ENCODE data around the gene PYCARD. TPM values are rescaled to one million over a fixed set of nuclear protein-coding genes. Genes with fewer than 3 reads are reported as not detected.

The PYCARD gene
- total and polyA plus RNA-seq, 9 of the 15 experiments (the other 6 are each of a cell fraction or from before 2014, with no cell fraction given): 1.3 to 28.4 (median 6.0) TPM

DNA sequence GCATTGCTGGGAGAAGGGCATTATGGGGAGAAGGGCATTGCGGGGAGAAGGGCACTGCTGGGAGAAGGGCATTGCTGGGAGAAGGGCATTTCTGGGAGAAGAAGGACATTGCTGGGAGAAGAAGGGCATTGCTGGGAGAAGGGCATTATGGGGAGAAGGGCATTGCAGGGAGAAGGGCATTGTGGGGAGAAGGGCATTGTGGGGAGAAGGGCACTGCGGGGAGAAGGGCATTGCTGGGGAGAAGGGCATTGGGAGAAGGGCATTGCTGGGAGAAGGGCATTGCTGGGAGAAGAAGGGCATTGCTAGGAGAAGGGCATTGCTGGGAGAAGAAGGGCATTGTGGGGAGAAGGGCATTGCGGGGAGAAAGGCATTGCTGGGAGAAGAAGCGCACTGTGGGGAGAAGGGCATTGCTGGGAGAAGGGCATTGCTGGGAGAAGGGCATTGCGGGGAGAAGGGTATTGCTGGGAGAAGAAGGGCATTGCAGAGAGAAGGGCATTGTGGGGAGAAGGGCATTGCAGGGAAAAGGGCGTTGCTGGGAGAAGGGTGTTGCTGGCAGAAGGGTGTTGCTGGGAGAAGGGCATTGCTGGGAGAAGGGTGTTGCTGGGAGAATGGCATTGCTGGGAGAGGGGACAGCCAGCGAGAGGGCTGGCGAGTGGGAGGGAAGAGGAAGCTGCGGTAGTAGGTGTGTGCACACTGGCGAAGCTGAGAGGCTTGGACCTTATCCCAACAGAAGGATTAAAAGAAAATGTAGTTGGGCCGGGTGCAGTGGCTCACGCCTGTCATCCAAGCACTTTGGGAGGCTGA, 19.0 kb upstream of the PYCARD start:
- Histone ChIP-seq H3K27me3 (ENCODE audit: control insufficient read depth in 2 of 2, insufficient read depth in 2 of 2, low read length in 2 of 2) (no peaks in the 10 kb centered on the region), H3K9ac (ENCODE audit: insufficient read depth in 1 of 2, low read depth in 2 of 2, low read length in 2 of 2) (peak overlapping the region in 1 of 2 experiments; percentile 35; a peak in 2 of 4 replicates), H3K9me3 (replicated peaks; ENCODE audit: control insufficient read depth, insufficient read depth, low read depth, low read length) (no peaks in the 10 kb centered on the region), H3K4me1 (replicated peaks in 1 of 2; ENCODE audit: control insufficient read depth in 2 of 2, insufficient read depth in 2 of 2, low read length in 2 of 2) (peaks cover 3 to 35% of the 10 kb centered on the region in 2 experiments; a peak in 3 of 5 replicates), H3K36me3 (ENCODE audit: control insufficient read depth, insufficient read depth, low read length) (no peaks in the 10 kb centered on the region), H3K79me2 (ENCODE audit: control insufficient read depth, insufficient read depth, low read length) (no peaks in the 10 kb centered on the region), H3K27ac (ENCODE audit: extremely low read depth, low read depth, low read length) (no peak overlapping the region), H2AFZ (ENCODE audit: low read depth, low read length) (peak overlapping the region; percentile 85), H4K20me1 (replicated peaks; ENCODE audit: control insufficient read depth, insufficient read depth, low read length) (no peaks in the 10 kb centered on the region), H3K9me1 (ENCODE audit: control insufficient read depth, insufficient read depth, low read length) (no peaks in the 10 kb centered on the region), H3K4me2 (ENCODE audit: insufficient read depth, low read length) (no peak overlapping the region), H3K4me3 (no peak overlapping the region)
- intact Hi-C loops (cut with micrococcal nuclease) (no loop called here), in situ Hi-C loops (cut with MboI) (no loop called here)
- FAIRE-seq (no peak), DNase-seq (ENCODE audit: extremely low read depth in 1 of 4, low spot score in 3 of 4) (peak in 1 of 4 experiments; percentile 11), ATAC-seq (0 out of 3 replicates have a peak, but pooled peaks have one; percentile 13)
- 52% methylated on average over 9 of the region's 12 CpGs for WGBS (ENCODE audit: insufficient coverage, low coverage, missing lambda C conversion rate)
- POLR2A ChIA-PET: no interaction called here
- no TSS peak for BruUV-seq (replicated peaks)
- CTCF ChIA-PET (ENCODE audit: low intra/inter-chr PET ratio): no interaction called here
- TF ChIP-seq, protein P1, sequence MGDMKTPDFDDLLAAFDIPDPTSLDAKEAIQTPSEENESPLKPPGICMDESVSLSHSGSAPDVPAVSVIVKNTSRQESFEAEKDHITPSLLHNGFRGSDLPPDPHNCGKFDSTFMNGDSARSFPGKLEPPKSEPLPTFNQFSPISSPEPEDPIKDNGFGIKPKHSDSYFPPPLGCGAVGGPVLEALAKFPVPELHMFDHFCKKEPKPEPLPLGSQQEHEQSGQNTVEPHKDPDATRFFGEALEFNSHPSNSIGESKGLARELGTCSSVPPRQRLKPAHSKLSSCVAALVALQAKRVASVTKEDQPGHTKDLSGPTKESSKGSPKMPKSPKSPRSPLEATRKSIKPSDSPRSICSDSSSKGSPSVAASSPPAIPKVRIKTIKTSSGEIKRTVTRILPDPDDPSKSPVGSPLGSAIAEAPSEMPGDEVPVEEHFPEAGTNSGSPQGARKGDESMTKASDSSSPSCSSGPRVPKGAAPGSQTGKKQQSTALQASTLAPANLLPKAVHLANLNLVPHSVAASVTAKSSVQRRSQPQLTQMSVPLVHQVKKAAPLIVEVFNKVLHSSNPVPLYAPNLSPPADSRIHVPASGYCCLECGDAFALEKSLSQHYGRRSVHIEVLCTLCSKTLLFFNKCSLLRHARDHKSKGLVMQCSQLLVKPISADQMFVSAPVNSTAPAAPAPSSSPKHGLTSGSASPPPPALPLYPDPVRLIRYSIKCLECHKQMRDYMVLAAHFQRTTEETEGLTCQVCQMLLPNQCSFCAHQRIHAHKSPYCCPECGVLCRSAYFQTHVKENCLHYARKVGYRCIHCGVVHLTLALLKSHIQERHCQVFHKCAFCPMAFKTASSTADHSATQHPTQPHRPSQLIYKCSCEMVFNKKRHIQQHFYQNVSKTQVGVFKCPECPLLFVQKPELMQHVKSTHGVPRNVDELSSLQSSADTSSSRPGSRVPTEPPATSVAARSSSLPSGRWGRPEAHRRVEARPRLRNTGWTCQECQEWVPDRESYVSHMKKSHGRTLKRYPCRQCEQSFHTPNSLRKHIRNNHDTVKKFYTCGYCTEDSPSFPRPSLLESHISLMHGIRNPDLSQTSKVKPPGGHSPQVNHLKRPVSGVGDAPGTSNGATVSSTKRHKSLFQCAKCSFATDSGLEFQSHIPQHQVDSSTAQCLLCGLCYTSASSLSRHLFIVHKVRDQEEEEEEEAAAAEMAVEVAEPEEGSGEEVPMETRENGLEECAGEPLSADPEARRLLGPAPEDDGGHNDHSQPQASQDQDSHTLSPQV (IDR thresholded peaks at IDR 0.05): no peak
- TF ChIP-seq, protein P2, sequence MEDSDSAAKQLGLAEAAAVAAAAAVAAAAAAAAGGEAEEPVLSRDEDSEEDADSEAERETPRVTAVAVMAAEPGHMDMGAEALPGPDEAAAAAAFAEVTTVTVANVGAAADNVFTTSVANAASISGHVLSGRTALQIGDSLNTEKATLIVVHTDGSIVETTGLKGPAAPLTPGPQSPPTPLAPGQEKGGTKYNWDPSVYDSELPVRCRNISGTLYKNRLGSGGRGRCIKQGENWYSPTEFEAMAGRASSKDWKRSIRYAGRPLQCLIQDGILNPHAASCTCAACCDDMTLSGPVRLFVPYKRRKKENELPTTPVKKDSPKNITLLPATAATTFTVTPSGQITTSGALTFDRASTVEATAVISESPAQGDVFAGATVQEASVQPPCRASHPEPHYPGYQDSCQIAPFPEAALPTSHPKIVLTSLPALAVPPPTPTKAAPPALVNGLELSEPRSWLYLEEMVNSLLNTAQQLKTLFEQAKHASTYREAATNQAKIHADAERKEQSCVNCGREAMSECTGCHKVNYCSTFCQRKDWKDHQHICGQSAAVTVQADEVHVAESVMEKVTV (CRISPR knock-in tag; IDR thresholded peaks at IDR 0.05): no peak
- TF ChIP-seq, protein P3, sequence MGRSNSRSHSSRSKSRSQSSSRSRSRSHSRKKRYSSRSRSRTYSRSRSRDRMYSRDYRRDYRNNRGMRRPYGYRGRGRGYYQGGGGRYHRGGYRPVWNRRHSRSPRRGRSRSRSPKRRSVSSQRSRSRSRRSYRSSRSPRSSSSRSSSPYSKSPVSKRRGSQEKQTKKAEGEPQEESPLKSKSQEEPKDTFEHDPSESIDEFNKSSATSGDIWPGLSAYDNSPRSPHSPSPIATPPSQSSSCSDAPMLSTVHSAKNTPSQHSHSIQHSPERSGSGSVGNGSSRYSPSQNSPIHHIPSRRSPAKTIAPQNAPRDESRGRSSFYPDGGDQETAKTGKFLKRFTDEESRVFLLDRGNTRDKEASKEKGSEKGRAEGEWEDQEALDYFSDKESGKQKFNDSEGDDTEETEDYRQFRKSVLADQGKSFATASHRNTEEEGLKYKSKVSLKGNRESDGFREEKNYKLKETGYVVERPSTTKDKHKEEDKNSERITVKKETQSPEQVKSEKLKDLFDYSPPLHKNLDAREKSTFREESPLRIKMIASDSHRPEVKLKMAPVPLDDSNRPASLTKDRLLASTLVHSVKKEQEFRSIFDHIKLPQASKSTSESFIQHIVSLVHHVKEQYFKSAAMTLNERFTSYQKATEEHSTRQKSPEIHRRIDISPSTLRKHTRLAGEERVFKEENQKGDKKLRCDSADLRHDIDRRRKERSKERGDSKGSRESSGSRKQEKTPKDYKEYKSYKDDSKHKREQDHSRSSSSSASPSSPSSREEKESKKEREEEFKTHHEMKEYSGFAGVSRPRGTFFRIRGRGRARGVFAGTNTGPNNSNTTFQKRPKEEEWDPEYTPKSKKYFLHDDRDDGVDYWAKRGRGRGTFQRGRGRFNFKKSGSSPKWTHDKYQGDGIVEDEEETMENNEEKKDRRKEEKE (IDR thresholded peaks at IDR 0.05; ENCODE audit: borderline replicate concordance in 1 of 2, control insufficient read depth in 1 of 2, low read depth in 2 of 2, low read length in 1 of 2): 0 out of 4 replicates have a peak, but pooled peaks of 1 of the 2 experiments have one; percentile 76
- TF ChIP-seq, protein P4, sequence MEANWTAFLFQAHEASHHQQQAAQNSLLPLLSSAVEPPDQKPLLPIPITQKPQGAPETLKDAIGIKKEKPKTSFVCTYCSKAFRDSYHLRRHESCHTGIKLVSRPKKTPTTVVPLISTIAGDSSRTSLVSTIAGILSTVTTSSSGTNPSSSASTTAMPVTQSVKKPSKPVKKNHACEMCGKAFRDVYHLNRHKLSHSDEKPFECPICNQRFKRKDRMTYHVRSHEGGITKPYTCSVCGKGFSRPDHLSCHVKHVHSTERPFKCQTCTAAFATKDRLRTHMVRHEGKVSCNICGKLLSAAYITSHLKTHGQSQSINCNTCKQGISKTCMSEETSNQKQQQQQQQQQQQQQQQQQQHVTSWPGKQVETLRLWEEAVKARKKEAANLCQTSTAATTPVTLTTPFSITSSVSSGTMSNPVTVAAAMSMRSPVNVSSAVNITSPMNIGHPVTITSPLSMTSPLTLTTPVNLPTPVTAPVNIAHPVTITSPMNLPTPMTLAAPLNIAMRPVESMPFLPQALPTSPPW (CRISPR knock-in tag; IDR thresholded peaks at IDR 0.05): 0 out of 2 replicates have a peak, but pooled peaks have one; percentile 19
- TF ChIP-seq, protein P5, sequence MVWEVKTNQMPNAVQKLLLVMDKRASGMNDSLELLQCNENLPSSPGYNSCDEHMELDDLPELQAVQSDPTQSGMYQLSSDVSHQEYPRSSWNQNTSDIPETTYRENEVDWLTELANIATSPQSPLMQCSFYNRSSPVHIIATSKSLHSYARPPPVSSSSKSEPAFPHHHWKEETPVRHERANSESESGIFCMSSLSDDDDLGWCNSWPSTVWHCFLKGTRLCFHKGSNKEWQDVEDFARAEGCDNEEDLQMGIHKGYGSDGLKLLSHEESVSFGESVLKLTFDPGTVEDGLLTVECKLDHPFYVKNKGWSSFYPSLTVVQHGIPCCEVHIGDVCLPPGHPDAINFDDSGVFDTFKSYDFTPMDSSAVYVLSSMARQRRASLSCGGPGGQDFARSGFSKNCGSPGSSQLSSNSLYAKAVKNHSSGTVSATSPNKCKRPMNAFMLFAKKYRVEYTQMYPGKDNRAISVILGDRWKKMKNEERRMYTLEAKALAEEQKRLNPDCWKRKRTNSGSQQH (CRISPR knock-in tag; IDR thresholded peaks at IDR 0.05): no peak
- peak in 1 of 2 experiments; percentile 48; a peak in 1 of 4 replicates for TF ChIP-seq ARNT (IDR thresholded peaks at IDR 0.05)

Data from K562 (cell line).